Fibroblast of skin of back (primary cell): Measurements from ENCODE around the gene MYH8.

Source experiments
- DNase-seq: peaks from one replicate; pipeline ENCODE4 v3.0.0-alpha.2; 2013

The MYH8 gene

DNA sequence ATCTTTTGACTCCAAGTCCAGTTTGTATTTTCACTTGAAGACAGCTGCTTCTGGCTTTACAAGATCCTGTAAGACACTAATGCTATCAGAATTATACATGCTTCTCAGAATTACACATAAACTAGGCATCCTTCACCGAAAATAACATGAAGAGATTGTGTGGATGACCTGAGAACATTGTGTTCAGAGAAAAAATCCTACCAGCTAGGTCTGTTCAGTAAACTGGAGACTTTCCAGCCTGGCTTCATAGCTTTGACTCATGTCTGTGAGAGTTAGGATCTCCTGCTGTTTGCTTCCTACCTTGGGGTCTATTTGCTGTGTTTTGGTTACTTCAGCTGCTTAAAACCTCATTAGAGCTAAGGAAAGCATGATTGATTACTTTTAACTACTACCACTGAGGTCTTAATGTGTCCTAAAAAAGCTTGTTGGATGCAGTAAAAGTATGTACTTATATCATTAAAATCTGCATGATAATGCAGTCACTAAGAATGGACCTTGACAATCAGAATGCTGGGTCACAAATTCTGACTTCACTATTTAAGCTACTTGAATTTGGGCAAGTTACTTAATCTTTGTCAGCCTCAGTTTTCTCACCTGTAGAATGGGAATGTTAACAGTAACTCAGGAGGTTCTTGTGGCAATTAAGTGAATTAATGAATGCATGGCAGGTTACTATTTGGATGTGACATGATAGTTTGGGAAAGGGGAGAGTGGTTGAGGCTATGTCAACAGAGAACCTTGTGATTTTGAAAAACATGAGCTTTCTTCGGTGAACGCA is 40.9 kb downstream of the MYH8 start:
- peak; percentile 3 for DNase-seq

DNA sequence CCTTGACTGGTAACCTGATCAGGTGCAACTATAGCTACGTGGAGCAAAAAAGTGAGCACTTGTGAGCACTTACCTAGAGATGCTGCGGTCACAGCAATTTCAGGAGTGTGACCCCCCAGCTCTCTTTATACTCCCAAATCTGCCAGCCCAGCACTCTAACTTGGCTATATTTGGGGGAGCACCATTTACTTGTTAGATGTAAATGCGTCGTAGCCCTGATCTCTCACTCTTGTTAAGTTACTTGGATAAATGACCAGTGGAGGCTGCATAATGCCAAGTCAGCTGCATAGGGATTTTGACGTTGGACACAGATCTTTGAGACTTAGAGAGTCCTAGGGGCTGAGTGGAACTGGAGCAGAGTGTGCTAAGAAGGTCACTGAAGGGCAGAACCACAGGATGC is 48.8 kb downstream of the MYH8 start, which contains the start of gene MYH13:
MYH13 (minus strand) TSS at position 101 of the 400 bp plus-strand sequence. CDS start 8,476 bp downstream, outside the sequence.
- no peak for DNase-seq

DNA sequence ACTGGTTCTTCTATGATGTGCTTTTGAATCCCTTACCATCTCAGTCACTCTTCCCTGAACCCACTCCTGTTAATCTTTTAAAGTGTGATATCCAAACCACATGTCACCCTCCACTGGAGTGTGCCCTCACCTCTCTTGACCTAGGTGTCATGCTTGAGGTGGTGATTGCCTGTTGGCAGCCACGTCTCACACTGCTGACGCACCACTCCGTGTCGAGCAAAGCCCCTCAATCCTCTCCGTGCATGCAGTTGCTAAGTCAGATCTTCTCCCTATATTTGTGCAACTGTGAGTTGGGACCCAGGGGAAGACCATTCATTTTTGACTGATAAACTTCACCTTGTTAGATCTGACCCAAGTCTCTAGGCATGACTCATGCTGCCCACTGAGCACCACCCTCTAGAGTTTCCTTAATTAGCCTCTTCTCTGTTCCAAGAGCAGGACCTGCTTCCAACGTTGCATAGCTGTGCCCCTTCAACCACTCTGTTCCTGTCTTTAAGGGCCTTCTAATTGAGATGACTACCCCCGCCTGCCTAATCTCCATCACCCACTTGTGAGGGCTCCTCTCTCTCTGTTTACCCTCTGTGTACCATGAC is 51.6 kb downstream of the MYH8 start:
- DNase-seq, result no peak

DNA sequence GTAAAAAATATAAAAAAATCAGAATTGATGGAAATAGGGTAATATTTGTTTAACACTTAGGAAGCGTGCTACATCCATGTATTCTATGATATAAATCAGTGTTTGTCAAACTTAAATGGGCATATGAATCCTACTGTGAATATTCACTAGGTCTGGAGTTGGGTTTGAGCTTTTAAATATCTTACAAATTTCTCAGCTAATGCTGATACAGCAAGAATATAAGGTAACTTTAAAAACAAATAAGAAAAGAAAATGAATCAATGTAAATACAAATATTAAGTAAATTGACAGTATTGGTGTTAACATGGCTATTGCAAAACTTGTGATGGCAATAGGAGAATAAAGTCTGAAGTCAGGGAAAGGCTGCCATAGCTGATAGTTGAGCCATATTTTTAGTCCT is 52.5 kb downstream of the MYH8 start:
- DNase-seq, result no peak

DNA sequence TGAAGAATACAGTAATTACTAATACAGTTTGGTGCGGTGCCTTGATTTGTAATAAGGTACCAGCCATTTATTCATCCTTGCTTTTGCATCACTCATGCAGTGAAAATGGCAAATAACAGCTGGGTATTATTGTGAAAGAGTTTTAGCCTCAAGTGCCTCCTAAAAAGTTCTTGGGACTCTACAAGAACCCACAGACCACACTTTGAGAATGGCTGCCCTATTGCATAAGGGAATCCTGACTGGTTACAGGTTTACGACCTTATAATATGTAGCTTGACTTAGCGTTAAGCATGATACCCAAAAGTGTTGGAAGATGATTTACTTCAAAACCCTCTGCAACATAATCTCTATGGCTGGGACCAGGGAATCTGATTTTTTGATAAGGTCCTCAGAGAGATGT is 53.2 kb downstream of the MYH8 start:
- DNase-seq, result no peak

DNA sequence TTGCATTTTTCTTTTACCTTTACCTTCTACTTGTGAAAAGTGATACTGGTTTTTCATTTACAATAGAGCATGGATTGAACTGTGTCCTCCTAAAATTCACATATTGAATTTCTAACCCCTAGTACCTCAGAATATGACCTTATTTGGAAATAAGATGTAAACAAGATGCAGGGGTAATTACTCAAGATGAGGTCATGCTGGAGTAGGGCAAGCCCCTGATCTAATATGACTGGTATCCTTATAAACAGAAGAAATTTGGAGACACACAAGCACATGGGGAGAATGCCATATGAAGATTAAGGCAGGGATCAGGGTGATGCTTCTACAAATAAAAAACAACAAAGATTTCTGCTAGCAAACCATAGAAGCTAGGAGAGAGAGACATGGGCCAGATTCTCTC is 61.2 kb downstream of the MYH8 start:
- no peak for DNase-seq

DNA sequence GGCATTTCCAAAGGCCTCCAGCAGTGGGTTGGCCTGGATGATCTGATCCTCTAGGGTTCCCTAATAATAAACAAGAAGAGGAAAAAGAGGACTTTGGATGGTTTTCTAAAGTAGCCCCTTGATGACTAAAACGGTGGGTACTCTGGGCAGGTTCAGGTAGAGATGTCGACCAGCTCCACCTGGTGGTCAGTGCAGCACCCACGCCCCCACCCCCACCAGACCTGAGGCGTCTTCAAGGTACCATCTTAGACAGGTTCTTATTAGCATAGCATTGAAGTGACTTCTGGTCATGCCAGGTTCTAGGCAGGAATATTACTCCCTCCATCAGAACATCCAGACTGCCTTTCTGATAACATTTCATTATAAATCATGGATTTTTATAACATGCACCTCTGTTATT is 64.0 kb downstream of the MYH8 start:
- no peak for DNase-seq

DNA sequence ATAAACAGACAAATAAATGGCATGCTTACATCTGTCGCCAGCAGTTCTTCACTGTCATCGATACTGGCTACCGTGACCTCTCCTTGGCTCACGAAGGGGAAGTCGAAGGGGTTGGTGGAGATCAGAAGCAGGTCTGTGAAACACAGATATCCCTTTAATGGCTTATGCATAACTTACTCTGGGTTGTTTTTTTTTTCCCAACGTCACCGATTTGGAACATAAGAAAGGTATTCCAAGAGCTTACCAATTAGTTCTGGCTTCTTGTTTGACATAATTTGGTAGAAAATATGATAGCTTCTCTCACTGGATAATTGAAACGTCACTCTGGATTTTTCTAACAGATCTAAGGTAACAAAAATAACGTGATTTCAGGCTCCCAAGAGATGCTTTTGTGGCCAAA is 67.1 kb downstream of the MYH8 start:
- DNase-seq, result no peak

DNA sequence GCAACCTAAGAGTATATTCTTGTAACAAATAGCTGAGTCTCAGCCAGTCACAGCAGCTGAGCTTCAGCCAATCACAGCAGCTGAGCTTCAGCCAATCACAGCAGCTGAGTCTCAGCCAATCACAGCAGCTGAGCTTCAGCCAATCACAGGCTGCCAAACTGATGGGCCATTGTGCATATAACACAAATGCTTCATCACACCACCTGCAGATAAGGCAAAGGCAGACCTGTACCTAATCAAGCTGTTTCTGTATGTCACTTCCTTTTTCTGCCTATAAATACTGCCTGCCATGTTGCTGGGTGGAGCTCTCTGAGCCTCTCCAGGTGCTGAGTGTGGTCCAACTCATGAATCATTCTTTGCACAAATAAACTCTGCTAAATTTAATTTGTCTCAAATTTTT is 68.9 kb downstream of the MYH8 start:
- DNase-seq, result no peak

DNA sequence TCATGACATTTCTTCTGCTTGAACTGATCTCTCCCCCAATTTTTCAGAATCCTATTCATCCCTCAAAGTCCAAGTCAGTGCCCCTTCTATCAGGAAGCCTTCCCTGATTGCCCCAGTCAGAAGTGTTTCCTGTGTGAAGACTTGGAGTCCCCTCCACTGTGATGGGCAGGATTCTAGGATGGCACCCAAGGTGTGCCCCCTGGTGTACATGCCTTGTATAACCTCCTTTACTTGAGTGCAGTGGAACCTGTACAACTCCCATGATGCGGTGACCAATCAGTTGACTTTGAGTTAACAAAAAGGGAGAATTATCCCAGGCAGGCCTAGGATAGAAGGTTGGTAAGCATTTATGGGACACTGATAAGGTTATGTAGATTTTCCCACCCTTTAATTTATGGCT is 72.3 kb downstream of the MYH8 start:
- no peak for DNase-seq

DNA sequence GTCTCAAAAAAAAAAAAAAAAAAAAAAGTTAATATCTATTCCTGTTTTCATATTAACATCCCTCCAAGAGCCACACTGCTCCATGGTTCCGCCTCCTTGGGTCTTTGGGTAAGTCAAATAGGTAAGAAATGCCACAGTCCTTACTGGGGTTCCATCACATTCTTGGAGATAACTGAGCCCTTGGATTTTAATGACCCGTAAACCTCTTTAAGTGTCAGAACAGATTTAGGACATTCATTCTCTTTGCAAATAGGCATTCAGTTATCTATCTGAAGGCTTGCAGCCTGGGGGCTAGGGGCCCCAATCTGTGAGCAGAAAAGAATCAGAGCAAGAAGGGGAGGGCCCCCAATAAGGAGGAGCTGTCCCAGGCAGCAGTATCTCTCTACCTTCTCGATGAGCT is 76.9 kb downstream of the MYH8 start:
- DNase-seq, result no peak
